Activated CD4-positive, alpha-beta T cell treated with anti-CD3 and anti-CD28 coated beads, Interleukin-2, amount 50 U/mL, for 48 hours (primary cell): ENCODE results near the gene RPS6KA5.
"Not testable (repeated sequence)": the region's sequence is repeated elsewhere in the genome, so short reads cannot be mapped to it uniquely, and the experiment has no call there.

Experiments used
- DNase-seq, 2 experiments: peaks; one replicate each; pipeline ENCODE4 v3.0.0-alpha.2; 2020

Gene RPS6KA5

GRCh38 chr14:91060351-91061055 lies at the start of gene RPS6KA5:
RPS6KA5 (minus strand) TSS chr14:91060641; CDS start chr14:91060434, 207 bp downstream.
- DNase-seq = peak; percentile 100

- DNase-seq = peak; percentile 29 to 40
Measured at GRCh38 chr14:91108941-91109611, 48.6 kb upstream of the RPS6KA5 start.

GRCh38 chr14:91103116-91103515 lies 42.7 kb upstream of the RPS6KA5 start:
- no peak for DNase-seq

DNA sequence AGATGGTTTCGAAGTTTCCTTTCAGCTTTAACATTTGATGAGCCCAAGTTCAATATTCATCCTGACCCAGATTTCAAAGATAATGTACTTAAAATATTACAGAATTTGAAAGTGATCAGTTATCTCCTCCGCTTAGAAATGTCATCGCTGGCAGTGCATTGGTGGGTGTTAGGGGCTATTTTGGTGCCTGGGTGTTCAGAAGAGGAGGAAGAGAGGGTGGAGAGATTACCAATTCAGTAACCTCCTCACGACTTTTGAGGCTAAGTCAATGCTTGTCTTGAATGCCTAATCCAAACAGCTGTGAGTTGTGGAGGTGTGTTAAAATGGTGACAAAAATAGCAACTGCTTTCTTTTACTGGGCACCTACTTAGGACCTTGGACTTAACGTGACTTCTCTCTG lies 39.7 kb upstream of the RPS6KA5 start:
- peak in 1 of 2 experiments; percentile 25 for DNase-seq

GRCh38 chr14:91098591-91098990 lies 38.1 kb upstream of the RPS6KA5 start:
- no peak for DNase-seq

DNA sequence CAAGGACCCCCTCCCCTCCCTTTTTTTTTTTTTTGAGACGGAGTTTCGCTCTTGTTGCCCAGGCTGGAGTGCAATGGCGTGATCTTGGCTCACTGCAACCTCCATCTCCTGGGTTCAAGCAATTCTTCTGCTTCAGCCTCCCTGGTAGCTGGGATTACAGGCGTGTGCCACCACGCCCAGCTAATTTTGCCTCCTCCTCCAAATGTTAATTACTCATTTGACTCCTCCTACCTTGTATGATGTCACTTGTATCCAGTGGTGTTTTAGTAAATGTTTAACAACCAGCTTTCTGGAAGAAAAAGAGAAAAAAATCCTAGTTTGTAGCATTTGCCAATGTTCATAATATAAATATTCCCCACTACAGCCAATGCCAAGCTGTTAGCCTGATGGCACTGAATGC lies 37.2 kb upstream of the RPS6KA5 start:
- not testable (repeated sequence) for DNase-seq

DNA sequence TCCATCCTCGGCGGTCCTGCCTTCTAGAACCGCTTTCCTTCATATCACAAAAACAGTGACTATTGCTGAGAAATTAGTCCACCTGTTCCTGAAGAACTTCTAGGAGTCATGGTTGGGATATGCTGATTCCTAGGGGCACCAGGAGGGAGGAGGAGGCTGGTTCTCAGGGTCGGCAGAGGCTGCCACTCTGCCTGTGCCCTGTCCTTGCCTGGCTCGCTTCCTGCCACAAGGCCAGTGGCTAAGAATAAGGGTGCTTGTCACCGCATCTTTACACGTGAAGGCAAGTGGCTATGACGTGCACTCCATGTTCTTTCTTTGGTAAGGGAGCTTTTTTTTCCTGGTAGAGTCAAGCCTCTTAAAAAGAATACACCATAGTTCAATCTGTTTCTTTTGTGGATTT lies 34.7 kb upstream of the RPS6KA5 start:
- DNase-seq = no peak

GRCh38 chr14:91094772-91095171 lies 34.3 kb upstream of the RPS6KA5 start:
- no peak for DNase-seq

GRCh38 chr14:91093743-91094472 lies 33.5 kb upstream of the RPS6KA5 start:
- DNase-seq = not testable (repeated sequence)

DNA sequence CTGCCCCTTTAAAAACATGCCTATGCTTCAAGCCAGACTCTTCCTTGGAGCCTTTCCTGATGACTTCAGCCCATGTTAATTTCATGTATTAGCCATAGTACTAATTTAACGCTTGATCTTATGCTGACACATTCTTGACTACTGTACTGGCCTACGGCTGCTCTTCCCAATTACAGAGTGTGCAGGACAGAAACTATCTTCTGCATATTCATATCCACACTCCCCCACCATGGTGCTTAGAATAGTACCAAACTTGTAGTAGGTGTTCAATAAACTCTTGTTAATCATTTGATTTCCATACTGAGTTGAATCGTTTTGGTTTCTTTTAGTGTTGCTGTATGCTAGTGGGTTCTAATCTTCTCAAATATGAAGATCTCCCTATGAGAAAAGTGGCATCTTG lies 31.6 kb upstream of the RPS6KA5 start:
- DNase-seq = no peak

GRCh38 chr14:91090743-91091142 lies 30.3 kb upstream of the RPS6KA5 start:
- no peak for DNase-seq

GRCh38 chr14:91089958-91090535 lies 29.6 kb upstream of the RPS6KA5 start:
- no peak for DNase-seq

DNA sequence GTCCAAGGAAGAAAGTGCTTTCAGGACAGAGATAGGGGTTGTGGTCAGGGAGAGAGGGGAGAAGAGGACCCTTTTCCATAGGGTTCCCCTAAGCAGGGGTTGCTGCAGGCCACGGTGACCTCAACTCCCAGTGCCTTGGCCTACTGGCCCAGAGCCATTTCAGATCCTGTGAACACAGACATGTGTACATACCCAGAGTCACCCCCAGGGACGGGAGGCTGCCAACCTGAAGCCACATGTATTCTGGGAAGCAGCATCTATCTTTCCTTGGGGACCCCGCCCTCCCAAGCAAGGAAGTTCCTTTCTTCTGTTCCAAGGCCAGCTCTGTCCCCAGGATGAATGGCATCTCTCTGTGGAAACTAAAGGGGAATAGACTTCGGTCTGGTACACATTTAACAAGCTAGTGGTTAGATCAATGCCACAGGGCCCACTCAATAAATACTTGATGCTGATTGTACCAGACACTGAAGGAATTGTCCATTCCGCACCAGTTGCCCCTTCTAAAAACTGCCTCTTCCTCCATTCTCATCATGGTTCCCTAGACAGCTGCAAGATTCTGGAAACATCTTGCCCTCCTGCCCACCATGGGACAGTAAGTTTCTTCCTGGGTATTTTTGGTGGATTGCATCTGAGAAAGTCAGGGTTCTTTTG lies 28.3 kb upstream of the RPS6KA5 start:
- DNase-seq = no peak

DNA sequence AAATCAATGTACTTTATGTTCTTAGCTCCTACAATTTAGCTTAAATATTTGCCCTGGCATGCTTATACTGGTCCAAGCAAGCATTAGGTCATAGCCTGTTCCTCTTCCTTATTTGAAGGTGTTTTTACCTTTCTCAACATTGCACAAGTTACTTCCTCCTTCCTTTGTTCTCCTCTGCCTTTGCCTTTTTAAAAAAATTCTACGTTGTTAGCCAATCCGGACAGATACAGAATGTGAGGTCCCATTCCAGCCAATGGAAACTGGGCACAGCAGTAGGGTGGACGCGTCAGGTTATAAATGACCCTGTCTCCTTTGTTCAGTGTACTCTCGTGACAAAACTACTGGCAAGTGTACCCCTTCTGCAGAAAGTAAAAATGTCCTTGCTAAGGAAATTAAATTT lies 27.0 kb upstream of the RPS6KA5 start:
- not testable (repeated sequence) for DNase-seq

GRCh38 chr14:91084516-91084915 lies 24.1 kb upstream of the RPS6KA5 start:
- DNase-seq = no peak

DNA sequence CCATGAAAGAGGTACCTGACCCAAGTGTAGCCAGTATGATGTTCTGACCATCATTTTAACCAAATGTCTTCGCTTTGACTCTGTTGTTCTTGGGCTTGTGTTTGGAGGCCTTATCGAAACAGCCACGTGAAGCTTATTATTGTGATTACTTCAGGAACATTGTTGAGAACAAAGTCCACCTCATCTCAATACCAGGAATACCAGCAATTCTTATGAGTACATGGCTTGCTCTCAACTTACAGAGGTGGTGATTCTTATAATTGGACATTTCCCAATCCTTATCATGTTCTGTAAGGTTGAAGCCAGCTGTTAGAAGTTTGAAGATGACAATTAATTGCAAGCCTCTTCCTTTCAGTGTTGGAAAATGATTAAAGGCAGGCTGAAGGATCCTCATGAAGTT lies 21.8 kb upstream of the RPS6KA5 start:
- no peak for DNase-seq

GRCh38 chr14:91080071-91080470 lies 19.6 kb upstream of the RPS6KA5 start:
- DNase-seq = no peak

DNA sequence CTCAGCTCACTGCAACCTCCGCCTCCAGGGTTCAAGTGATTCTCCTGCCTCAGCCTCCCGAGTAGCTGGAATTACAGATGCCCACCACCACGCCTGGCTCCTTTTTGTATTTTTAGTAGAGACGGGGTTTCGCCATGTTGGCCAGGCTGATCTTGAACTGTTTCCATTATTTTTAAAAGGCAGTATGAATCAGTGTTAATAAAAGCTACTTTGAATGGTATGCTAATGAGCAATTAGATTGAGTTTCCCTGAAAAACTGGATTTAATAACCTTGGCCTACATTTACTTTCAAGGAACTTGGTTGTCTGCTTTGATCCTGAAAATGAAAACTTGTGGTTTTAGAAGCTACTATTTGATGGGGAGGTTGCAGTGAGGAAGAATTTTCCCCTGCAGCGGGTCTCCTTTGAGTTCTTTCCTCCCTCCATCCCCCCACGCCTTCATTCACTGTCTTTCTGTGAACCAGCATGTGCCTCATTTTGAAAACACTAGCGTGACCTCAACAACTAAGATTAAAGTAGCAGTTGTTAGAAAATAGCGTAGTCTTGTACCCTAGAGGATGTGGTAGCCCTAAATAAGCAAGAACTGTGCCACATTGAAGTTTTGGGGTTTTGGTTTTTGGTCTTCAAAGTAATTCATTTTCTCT lies 17.8 kb upstream of the RPS6KA5 start:
- peak; percentile 52 to 71 for DNase-seq

GRCh38 chr14:91075553-91075952 lies 15.1 kb upstream of the RPS6KA5 start:
- DNase-seq = no peak

- DNase-seq = no peak
Measured at GRCh38 chr14:91070572-91070971, 10.1 kb upstream of the RPS6KA5 start.

DNA sequence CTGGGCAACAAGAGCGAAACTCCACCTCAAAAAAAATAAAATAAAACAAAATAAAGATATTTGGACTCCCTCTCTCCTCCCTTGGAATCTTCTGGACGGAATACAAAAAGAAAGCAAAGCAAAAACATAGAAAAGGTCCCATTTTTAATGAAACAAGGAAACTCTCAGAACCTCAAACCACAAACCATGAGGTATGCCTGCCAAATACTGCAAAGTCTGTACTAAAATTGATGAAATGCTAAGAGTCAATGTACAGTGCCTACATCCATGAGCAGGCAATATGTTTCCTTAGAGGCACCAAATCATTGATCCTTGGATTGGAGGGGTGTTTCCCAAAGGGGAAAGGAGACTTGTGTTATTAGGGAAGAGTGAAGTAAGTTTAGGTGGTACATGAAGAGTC lies 8.2 kb upstream of the RPS6KA5 start:
- no peak for DNase-seq

DNA sequence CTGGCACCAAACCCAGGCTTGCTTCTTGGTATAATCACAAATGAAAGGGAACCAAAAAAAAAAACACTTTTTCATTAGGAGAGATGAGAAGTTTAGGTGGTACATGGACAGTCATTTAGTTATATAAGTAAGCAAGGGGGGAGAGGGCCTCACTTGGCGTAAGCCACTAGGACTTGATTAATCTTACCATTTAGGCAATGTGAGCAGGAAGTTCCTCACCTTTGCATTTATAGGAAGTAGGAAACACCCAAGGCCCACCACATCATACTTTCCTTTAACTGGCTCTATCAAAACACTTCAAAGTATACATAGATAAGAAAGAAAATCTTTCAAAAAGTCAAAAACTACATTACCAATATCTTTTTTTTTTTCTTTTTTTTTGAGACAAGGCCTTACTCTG lies 6.7 kb upstream of the RPS6KA5 start:
- peak in 1 of 2 experiments; percentile 31 for DNase-seq
